ENCODE results near the gene GGT5.
"Not testable (repeated sequence)": the region's sequence is repeated elsewhere in the genome, so short reads cannot be mapped to it uniquely, and the experiment has no call there.

The GGT5 gene

GRCh38 chr22:24201681-24202614, 42.9 kb downstream of the GGT5 start:
- no peak for FAIRE-seq

DNA sequence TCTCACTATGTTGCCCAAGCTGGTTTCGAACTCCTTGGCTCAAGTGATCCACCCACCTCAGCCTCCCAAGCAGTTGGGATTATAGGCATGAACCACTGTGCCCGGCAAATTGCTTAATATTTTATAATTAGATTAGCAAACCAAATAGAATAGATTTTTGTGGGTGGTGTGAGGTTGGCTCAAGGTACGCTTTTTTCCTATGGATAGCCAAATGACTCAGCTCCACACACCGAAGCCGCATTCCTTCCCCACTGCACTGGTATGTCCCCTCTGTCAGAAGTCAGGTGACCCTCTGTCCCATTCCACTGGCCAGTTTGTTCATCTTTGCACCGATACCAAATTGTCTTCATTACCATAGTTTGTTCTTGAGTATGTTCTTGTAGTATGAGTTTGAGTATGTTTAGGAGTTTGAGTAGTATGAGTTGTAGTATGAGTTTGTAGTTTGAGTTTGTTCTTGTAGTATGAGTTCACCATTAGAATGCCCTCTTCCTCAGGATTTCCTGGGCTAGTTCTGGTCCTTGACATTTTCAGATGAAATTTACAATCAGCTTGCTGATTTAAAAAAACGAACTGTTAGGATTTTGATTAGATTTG, 44.2 kb downstream of the GGT5 start:
- FAIRE-seq = no peak

DNA sequence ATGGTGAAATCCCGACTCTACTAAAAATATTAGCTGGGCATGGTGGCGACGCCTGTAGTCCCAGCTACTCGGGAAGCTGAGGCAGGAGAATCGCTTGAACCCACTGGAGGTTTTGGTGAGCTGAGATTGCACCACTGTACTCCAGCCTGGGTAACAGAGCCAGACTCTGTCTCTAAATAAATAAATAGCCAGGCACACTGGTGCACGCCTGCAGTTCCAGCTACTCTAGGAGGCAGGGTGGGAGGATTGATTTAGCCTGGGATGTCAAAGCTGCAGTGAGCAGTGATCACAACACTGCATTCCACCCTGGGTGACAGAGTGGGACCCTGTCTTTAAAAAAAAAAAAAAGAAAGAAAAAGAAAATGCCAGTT, 46.2 kb downstream of the GGT5 start:
- FAIRE-seq = no peak

- FAIRE-seq = no peak
These were observed 53.0 kb downstream of the GGT5 start for GRCh38 chr22:24191893-24192292.

DNA sequence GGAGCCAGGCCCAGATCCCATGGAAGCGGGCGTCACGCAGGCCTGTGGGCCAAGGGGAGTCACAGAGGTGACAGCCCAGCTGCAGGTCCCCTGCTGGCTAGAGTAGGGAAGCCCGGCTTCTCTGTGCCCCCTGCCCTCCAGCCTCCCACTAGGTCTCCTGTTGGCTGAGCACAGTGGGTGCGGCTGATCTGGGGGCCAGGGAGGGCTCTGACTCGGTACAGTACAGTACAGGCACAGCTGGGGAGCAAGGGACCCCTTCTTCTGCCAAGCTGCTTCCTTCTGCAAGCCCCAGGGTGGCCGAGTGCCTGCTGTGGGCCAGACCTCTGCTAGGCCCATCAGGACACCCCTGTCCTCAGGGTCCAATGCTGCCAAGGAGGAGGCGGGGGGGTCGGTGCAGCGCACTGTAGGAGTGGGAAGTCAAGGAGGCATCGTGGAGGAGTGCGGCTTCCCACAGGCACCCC, 53.5 kb downstream of the GGT5 start:
- no peak for FAIRE-seq

DNA sequence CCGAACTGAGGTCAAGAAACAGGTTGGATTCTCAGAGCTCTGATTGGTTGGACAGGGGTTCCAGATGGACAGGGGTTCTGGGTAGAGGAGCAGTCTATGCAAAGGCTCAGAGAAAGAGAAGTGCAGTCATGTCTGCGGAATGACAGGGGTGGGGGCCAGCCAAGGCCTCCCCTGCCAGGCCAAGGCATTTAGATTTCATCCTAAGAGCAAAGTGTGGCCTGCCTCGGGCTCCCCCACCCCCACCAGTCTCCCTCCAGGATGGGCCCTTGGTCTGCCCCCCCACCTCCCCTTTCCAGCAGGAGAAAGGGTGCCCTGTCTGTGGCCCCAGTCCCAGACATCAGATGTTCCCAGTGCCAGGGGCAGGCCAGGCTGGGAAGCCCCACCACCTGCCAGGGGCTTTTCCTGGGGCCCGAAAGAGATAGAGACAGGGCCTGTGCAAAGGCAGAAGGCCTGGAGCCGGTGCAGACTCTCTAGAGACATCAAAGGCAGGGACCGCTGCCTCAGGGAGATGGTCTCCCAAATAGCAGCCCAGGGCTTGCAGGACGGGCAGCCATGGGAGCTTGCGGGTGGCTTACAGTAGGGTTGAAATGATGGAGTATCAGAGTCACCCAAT, 54.2 kb downstream of the GGT5 start:
- FAIRE-seq = no peak

DNA sequence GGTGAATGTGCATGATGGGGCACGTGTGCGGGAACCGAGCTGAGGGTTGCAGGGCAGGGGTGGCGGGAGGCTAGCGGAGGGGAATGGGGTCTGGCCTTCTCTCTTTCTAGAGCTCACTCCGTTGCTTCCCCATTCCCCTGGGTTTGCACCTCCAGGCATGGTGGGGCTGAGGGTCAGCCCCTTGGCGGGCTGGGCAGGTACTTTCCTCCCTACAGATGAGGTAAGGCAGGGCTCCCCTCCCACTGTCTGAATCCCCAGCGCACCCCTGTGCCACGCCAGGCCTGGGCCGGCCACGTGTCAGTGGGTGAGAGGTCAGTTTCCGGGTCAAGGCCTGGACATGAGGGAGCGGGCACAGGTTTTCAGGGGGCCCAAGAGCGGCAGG, 54.7 kb downstream of the GGT5 start:
- no peak for FAIRE-seq

DNA sequence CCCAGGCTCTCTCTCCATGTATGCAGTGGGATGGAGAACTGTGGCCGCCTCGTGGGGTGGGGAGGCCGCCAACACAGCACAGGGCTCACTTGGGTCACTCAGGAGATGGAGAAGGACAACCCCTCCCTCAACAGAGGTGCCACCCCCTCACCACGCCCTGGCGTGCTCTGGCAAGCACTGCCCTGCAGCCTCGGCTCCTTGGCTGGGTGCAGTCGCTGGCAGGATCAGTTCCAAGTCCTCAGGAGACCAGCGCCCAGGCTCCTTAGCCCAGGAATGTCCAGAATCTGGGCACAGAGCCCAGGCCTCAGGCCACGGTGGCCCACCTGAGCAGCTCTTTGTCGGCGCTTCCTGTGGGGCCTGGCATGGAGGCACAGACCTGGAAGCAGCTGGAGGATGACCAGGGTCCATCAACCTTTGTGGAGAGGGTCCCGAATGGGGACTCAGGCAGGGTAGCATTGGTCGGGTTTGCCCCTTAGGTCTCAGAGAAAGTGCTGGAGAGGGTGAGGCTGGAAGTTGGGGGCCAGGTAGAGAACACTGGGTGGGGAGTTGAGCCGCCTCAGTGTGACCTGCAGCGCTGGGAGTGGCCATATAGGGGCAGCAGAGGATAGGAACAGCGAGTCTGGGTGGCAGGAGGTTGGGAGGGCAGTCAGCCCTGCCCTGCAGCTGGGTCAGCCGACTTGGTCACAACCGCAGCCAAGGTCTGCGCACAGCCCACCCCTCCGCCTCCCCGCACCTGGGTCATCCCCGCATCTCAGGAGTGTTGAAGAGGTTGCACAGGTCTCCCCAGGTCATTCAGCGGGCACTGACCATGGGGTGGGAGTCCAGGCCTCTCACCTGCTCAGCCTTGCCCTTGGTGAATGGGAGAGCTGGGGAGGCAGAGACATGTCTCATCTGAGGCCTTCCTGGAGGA, 55.4 kb downstream of the GGT5 start:
- FAIRE-seq = no peak

DNA sequence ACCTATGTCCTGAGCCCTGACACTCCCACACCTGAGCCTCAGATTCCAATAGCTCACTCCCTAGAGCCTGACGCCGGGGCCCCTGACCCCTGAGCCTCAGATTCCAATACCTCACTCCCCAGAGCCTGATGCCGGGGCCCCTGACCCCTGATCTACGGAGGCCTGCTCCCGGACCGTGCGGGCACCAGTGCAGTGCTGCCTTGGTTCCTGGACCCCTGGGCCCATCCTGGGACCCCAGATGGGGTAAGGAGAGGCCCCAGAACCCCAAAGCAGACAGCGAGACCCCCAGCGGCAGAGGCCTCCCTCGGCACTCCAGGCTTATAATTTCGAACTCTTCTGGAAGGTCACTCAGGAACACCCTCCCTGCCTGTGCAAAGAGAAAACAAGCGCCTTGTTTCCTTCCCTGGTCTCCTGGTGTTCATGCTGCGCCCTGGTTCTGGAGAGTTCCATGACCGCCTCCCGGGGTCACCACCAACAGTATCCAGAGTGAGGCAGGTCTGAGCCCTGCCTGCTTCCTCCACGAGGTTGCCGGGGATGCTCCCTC, 56.1 kb downstream of the GGT5 start:
- no peak for FAIRE-seq

DNA sequence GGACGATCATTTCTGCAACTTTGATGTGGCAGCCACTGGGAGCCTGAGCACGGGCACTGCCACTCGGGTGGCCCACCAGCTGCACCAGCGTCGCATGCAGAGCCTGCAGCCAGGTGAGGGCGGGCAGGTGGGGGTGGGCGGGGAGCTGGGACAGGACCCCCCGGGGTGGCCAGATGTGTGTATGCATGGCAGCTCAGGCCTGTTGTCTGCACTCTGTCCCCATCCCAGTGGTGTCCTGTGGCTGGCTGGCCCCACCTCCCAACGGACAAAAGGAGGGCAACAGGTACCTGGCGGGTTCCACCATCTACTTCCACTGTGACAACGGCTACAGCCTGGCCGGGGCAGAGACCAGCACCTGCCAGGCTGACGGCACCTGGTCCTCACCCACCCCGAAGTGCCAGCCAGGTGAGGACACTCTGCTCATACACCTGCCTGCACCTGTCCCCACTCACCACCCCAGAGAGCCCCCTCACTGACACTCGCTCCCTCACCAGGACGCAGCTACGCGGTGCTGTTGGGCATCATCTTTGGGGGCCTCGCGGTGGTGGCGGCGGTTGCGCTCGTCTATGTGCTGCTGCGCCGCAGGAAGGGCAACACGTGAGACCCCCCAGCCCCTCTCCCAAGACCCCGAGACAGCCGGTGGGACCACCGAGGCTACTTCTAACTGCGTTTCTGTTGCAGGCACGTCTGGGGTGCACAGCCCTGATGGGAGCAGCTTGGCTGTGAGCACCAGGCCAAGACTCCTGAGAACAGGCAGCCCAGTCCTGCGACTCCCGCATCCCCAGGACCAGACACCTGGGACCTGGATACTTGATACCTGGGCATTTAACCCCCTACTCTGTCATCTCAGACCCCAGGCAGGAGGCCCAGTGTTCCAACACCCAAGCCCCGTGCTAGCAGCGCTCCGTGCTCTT, 56.9 kb downstream of the GGT5 start:
- no peak for FAIRE-seq

- FAIRE-seq = no peak
These were observed 57.8 kb downstream of the GGT5 start for GRCh38 chr22:24186892-24187670.

- FAIRE-seq = no peak
These were observed 58.5 kb downstream of the GGT5 start for GRCh38 chr22:24186352-24186740.

DNA sequence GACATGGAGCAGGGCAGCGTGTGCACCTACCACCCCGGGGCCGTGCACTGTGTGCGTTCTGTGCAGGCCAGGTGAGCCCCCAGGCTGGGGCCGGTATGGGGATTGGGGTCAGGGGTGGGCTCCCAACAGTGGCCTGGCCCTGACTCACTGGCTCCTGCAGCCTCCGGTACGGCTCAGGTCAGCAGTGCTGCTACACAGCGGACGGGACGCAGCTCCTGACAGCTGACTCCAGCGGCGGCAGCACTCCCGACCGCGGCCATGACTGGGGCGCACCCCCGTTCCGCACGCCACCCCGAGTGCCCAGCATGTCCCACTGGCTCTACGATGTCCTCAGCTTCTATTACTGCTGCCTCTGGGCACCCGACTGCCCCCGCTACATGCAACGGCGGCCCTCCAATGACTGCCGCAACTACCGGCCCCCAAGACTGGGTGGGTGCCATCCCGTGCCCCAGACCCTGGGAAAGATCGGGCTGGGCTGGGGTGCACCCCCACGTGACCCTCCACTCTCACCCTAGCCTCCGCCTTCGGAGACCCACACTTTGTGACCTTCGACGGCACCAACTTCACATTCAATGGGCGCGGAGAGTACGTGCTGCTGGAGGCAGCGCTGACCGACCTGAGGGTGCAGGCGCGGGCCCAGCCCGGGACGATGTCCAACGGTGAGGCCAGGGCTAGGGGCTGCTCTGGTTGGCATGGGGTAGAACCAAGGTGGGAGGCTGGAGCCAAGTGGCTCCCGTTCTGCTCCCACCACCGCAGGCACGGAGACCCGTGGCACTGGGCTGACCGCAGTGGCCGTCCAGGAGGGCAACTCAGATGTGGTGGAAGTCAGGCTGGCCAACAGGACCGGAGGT, 59.2 kb downstream of the GGT5 start:
- FAIRE-seq = no peak

DNA sequence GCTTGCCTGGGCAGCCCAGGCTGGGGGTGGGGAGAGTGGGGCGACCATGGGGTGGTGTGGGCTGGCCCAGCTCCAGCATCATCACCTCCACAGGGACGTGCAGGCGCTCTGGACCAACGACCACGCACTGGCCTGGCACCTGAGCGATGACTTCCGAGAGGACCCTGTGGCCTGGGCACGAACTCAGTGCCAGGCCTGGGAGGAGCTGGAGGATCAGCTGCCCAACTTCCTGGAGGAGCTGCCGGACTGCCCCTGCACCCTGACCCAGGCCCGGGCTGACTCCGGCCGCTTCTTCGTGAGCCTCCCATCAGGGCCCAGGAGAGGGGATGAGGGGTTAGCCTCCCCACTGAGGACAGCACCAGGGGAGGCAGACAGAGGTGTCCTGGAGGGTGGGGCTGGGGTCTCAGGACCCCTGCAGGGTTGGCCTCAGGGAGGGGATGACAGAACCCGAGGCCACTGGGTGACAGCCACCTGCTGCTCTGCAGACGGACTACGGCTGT, 59.8 kb downstream of the GGT5 start:
- no peak for FAIRE-seq

DNA sequence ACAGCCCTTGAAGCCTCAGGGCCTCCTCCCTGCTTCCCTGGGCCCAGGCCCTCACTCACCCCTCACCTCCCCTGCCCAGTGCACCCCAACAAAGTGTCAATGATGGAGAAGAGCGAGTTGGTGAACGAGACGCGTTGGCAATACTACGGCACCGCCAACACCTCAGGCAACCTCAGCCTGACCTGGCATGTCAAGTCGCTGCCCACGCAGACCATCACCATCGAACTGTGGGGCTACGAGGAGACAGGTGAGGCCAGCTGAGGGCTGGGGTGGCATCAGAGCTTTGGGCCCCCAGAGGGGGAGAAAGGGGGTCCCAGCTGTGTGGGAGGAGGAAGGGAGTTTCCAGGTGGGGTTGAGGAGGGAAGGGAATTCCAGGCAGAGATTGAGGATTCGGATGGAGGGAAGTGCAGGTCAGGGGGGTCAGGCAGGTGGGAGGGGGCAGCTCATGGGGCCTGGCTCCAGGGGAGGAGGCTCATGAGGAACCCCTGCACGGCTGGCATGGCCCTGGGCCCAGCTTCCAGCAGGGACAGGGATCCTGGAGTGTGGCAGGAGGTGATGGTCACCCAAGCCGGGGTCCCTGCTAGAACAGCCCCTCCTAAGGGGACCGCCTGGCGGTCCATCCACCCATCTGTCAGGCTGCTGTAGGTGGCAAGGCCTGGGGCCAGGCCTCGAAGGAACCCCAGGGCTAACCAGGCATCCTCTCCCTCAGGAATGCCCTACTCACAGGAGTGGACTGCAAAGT, 60.7 kb downstream of the GGT5 start:
- no peak for FAIRE-seq

GRCh38 chr22:24183321-24184031, 61.4 kb downstream of the GGT5 start:
- FAIRE-seq = no peak

- not testable (repeated sequence) for FAIRE-seq
These were observed 62.0 kb downstream of the GGT5 start for GRCh38 chr22:24182900-24183246.
